Measurements from ENCODE around the gene CMTM8. TPM values are rescaled to one million over a fixed set of nuclear protein-coding genes. Genes with fewer than 3 reads are reported as not detected.
A peak's percentile ranks its signal among the peaks of the same experiment; 100 is the strongest.
"Not testable (repeated sequence)": the region's sequence is repeated elsewhere in the genome, so short reads cannot be mapped to it uniquely, and the experiment has no call there.

The CMTM8 gene
- polyA plus RNA-seq, 1 donor from 2014 or later: 0.25 TPM

GRCh38 chr3:32372213-32372490, 133.7 kb downstream of the CMTM8 start:
- Mint-ChIP-seq H3K9me3 (no peaks in the 10 kb centered on the region), H3K4me3 (no peak overlapping the region), H3K27ac (peak overlapping the region in 1 of 3 donors; percentile 73), H3K4me1 (peaks cover 9 to 21% (median 14%) of the 10 kb centered on the region in 3 donors), H3K27me3 (peaks cover 3% of the 10 kb centered on the region), H3K36me3 (no peaks in the 10 kb centered on the region)

- H3K9me3 Mint-ChIP-seq: no peaks in the 10 kb centered on the region
- no peak overlapping the region for H3K27ac Mint-ChIP-seq
- H3K36me3 Mint-ChIP-seq: no peaks in the 10 kb centered on the region
- no peak overlapping the region for H3K4me3 Mint-ChIP-seq
- H3K27me3 Mint-ChIP-seq: peaks cover 3% of the 10 kb centered on the region
- H3K4me1 Mint-ChIP-seq: peaks cover 9 to 18% (median 12%) of the 10 kb centered on the region in 3 donors
These were observed 134.8 kb downstream of the CMTM8 start for GRCh38 chr3:32373276-32373675.

GRCh38 chr3:32373844-32374243, 135.4 kb downstream of the CMTM8 start:
- no peak overlapping the region for H3K27ac Mint-ChIP-seq
- H3K9me3 Mint-ChIP-seq: no peaks in the 10 kb centered on the region
- no peaks in the 10 kb centered on the region for H3K36me3 Mint-ChIP-seq
- H3K4me1 Mint-ChIP-seq: peaks cover 9 to 18% (median 12%) of the 10 kb centered on the region in 3 donors
- no peak overlapping the region for H3K4me3 Mint-ChIP-seq
- peaks cover 3% of the 10 kb centered on the region for H3K27me3 Mint-ChIP-seq

DNA sequence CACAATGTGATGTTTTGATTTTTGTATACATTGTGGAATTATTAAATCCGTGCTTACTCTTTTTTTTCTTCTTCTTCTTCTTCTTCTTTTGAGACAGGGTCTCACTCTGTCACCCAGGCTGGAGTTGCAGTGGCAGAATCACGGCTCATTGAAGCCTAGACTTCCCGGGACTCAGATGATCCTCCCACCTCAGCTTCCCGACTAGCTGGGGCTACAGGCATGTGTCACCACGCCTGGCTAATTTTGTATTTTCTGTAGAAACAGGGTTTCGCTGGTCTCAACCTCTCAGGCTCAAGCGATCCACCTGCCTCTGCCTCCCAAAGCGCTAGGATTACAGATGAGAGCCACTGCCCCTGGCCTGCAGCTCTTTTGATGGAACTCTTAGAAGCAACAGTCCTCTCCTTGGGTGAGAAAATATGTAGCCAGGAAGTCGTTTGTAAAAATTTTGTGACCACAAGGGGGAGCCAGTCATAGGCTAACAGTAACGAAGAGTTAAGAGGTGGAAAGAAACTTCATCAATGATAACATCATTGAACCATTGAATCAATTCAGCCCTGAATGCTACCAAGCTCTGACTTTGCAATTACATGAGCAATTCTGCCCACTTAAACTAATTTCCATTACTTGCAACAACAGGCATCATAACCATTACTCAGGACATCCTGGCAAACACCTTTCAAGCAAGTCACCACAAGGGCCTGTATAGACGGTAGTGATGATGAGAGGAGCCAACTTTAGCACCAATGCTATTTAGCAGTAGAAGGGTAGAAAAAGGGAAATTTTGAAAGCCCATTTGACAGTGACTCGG, 136.5 kb downstream of the CMTM8 start:
- Mint-ChIP-seq H3K36me3 (no peaks in the 10 kb centered on the region), H3K27ac (peak overlapping the region in 1 of 3 donors; percentile 3), H3K4me1 (peaks cover 17 to 26% (median 19%) of the 10 kb centered on the region in 3 donors), H3K27me3 (peaks cover 9% of the 10 kb centered on the region), H3K4me3 (no peak overlapping the region), H3K9me3 (no peaks in the 10 kb centered on the region)

DNA sequence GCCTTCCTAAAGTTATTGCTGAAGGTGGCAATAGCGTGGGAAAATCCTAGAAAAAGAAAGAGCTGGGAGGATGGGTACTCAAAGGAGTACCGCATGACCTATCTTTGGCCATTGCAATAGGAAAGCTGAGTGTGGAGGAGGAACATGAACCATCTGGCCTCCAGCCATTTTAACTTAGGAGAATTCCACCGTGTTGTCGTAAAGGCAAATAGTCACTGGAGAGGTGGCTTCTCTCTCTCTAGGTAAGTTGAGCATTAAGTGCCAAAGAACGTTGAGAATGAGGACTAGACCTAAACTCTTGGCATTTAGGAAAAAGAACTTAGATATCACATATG, 137.1 kb downstream of the CMTM8 start:
- Mint-ChIP-seq H3K9me3 (no peaks in the 10 kb centered on the region), H3K36me3 (no peaks in the 10 kb centered on the region), H3K4me1 (peaks cover 18 to 28% (median 20%) of the 10 kb centered on the region in 3 donors), H3K4me3 (no peak overlapping the region), H3K27me3 (peaks cover 9% of the 10 kb centered on the region), H3K27ac (peak overlapping the region in 1 of 3 donors; percentile 3)

DNA sequence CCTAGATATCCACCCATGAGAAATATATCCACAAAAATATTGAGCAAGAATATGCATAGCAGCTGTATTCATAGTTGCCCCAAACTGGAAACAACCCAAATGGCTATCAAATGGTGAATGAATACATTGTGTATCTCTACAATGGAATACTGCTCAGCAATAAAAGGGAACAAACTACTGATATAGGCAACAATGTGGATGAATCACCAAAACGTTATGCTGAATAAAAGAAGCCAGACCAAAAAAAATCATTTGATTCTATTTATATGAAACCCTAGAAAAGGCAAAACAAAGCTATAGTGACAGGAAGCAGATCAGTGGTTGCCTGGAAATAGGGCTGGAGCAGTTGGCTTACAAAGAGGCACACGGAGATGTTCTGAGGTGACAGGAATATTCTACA, 137.6 kb downstream of the CMTM8 start:
- peaks cover 9% of the 10 kb centered on the region for H3K27me3 Mint-ChIP-seq
- H3K27ac Mint-ChIP-seq: no peak overlapping the region
- H3K9me3 Mint-ChIP-seq: no peaks in the 10 kb centered on the region
- no peak overlapping the region for H3K4me3 Mint-ChIP-seq
- no peaks in the 10 kb centered on the region for H3K36me3 Mint-ChIP-seq
- peaks cover 18 to 28% (median 20%) of the 10 kb centered on the region in 3 donors for H3K4me1 Mint-ChIP-seq

DNA sequence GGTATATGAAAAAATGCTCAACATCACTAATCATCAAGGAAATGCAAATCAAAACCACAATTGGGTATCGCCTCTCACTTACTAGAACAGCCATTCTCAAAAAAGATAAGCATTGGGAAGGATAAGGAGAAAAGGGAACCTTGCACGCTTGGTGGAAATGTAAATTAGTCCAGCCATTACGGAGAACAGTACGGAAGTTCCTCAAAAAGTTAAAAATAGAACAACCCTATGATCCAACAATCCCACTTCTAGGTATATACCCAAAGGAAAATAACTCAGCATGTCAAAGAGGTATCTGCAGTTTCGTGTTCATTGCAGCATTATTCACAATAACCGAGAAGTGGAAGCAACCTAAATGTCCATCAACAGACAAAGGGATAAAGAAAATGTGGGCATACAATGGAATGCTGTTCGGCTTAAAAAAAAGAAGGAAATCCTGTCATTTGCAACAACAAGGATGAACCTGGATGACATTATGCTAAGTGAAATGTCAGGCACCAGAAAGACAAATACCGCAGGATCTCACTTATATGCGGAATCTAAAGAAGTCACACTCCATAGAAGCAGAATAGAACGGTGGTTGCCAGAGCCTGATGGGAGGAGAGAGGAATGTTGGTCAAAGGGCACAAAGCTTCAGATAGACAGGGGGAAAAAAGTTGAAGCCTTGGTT, 141.5 kb downstream of the CMTM8 start:
- Mint-ChIP-seq H3K27ac (no peak overlapping the region), H3K4me1 (peaks cover 15 to 18% (median 18%) of the 10 kb centered on the region in 3 donors), H3K9me3 (no peaks in the 10 kb centered on the region), H3K4me3 (peak overlapping the region in 2 of 4 donors; percentile 15 to 62), H3K36me3 (peaks cover 1% of the 10 kb centered on the region), H3K27me3 (peaks cover 10% of the 10 kb centered on the region)

GRCh38 chr3:32381922-32382321, 143.4 kb downstream of the CMTM8 start:
- Mint-ChIP-seq H3K9me3 (no peaks in the 10 kb centered on the region), H3K36me3 (peaks cover 1% of the 10 kb centered on the region), H3K27ac (no peak overlapping the region), H3K27me3 (peaks cover 7% of the 10 kb centered on the region), H3K4me3 (no peak overlapping the region), H3K4me1 (peaks cover 16 to 21% (median 18%) of the 10 kb centered on the region in 3 donors)

DNA sequence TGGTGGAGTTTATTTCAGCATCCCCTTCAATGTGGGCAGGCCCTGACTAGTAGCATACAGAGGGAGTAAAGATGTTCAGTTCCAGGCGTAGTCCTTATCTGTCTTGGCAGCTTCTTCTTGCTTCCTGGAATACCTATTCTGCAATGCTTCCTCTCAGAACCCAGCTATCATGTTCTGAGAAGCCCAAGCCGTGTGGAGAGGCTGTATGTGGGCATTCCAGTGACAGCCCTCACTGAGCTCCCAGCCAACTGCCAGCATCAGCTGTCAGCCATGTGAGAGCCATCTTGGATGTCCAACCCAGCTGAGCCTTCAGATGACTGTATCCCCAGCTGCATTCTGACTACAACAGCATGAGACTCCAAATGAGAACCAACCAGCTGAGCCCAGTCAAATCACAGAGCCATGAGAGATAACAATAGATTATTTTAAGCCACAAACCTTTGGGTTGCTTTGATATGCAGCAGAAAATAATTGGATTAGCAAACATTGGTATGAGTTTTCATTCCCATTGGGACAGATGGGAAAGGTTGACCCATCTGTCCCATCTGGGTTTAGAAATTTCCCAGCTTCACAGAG, 144.7 kb downstream of the CMTM8 start:
- Mint-ChIP-seq H3K27me3 (peaks cover 7% of the 10 kb centered on the region), H3K36me3 (peaks cover 1% of the 10 kb centered on the region), H3K4me1 (peaks cover 20 to 22% (median 21%) of the 10 kb centered on the region in 3 donors), H3K4me3 (no peak overlapping the region), H3K27ac (peak overlapping the region in 2 of 3 donors; percentile 27 to 36), H3K9me3 (no peaks in the 10 kb centered on the region)

- no peaks in the 10 kb centered on the region for H3K9me3 Mint-ChIP-seq
- H3K27ac Mint-ChIP-seq: peak overlapping the region in 2 of 3 donors; percentile 52 to 57
- peaks cover 2% of the 10 kb centered on the region for H3K27me3 Mint-ChIP-seq
- peak overlapping the region in 3 of 4 donors; percentile 20 to 54 (median 30) for H3K4me3 Mint-ChIP-seq
- peaks cover 1% of the 10 kb centered on the region for H3K36me3 Mint-ChIP-seq
- peaks cover 15 to 19% (median 18%) of the 10 kb centered on the region in 3 donors for H3K4me1 Mint-ChIP-seq
These were observed 146.5 kb downstream of the CMTM8 start for GRCh38 chr3:32384938-32385337.

GRCh38 chr3:32387512-32387911, 149.0 kb downstream of the CMTM8 start:
- Mint-ChIP-seq H3K9me3 (no peaks in the 10 kb centered on the region), H3K4me3 (no peak overlapping the region), H3K27me3 (no peaks in the 10 kb centered on the region), H3K36me3 (peaks cover 1% of the 10 kb centered on the region), H3K4me1 (peaks cover 23% of the 10 kb centered on the region in 3 donors), H3K27ac (peak overlapping the region in 1 of 3 donors; percentile 41)

GRCh38 chr3:32389577-32389976, 151.1 kb downstream of the CMTM8 start:
- H3K36me3 Mint-ChIP-seq, H3K27me3 Mint-ChIP-seq, H3K9me3 Mint-ChIP-seq: not testable (repeated sequence)
- Mint-ChIP-seq H3K27ac (peak overlapping the region in 1 of 3 donors; percentile 36), H3K4me1 (peaks cover 34 to 41% (median 41%) of the 10 kb centered on the region in 3 donors), H3K4me3 (peak overlapping the region in 1 of 4 donors; percentile 66)

DNA sequence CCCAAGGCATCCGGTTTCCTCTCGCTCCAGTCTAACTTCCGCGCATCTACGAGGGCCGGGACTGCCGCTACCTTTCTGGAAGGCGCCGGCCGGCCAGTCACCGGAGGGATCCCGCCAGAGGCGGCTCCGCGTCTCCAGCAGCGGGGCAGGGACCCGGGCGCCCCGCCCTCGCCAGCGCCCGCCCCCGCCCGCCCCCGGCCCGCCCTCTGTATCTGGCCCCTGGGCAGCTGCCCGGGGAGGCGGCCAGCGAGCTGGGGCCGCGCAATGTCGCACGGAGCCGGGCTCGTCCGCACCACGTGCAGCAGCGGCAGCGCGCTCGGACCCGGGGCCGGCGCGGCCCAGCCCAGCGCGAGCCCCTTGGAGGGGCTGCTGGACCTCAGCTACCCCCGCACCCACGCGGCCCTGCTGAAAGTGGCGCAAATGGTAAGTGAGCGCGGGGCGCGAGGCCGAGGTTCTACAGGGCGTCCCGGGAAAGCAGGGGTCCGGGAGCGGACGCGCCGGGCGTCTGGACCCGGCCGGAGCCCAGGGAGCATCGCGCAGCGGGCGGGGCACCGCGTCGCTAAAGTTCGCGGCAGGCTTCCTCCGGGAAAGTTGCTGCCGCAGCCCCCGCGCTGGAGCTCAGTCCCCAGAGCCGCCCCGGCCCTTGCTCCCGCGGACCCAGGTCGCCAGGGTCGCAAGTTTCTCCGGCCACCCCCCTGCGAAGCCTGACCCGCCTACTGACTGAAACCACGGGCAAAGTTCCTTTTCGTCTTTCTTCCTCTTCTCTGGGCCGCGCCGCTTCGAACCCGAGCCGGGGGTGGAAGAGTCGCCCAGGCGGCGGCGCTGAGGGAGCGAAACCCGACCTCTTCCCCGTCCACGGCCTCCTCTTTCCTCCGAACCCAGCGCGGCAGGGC, 153.4 kb downstream of the CMTM8 start, which contains the start of gene CMTM7:
TSS of gene CMTM7 (plus strand) at position 211 of the 893 bp plus-strand sequence. CDS start at position 265, 54 bp downstream.
- H3K27me3 Mint-ChIP-seq: no peaks in the 10 kb centered on the region
- peaks cover 2% of the 10 kb centered on the region for H3K36me3 Mint-ChIP-seq
- H3K4me1 Mint-ChIP-seq: peaks cover 40 to 48% (median 43%) of the 10 kb centered on the region in 3 donors
- peak within 1 kb of the TSS; percentile 86 to 97 (median 95) for H3K27ac Mint-ChIP-seq
- peak within 1 kb of the TSS; percentile 90 to 99 (median 98) for H3K4me3 Mint-ChIP-seq
- no peaks in the 10 kb centered on the region for H3K9me3 Mint-ChIP-seq

GRCh38 chr3:32392536-32393302, 154.2 kb downstream of the CMTM8 start:
- Mint-ChIP-seq H3K4me1 (peaks cover 39 to 47% (median 43%) of the 10 kb centered on the region in 3 donors), H3K9me3 (no peaks in the 10 kb centered on the region), H3K27me3 (no peaks in the 10 kb centered on the region), H3K4me3 (peak overlapping the region; percentile 90 to 99 (median 98)), H3K36me3 (peaks cover 2% of the 10 kb centered on the region), H3K27ac (peak overlapping the region; percentile 86 to 97 (median 95))
